ENCODE measurements around the gene PGLYRP2. TPM values are rescaled to one million over a fixed set of nuclear protein-coding genes. Genes with fewer than 3 reads are reported as not detected.

Gene PGLYRP2
- total RNA-seq, 1 experiment from 2014 or later, result not detected

DNA sequence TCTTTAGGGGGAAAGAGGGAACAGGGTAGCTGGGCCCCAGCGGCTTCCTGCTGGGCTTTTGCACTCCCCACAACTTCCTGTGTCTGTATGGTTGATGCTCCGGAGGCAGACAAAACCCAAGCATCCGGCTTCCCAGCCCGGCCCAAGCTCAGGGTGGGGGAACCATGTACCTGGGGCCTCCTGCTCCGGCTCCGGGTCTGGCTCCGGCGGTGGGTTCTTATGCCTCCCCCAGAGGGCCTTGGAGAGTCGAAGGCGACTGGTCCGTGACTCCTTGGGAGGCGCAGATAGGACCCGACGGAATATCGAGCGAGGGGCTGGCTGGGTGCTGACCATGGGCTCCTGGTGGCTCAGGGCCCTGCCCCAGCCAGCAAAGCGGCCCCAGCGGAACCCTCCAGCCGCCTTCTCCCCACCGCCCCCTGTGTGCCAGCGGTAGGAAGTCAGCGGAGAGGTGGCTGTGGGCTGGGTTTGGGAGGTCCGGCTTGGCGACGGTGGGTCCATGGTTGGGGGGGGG lies 15.4 kb downstream of the PGLYRP2 start:
- DNase-seq (ENCODE audit: low read depth), result no peak
- in situ Hi-C loops (cut with HindIII; ENCODE audit: low pct_unique_long_range_greater_than_20kb, low sequenced_read_pairs), result no loop called here

DNA sequence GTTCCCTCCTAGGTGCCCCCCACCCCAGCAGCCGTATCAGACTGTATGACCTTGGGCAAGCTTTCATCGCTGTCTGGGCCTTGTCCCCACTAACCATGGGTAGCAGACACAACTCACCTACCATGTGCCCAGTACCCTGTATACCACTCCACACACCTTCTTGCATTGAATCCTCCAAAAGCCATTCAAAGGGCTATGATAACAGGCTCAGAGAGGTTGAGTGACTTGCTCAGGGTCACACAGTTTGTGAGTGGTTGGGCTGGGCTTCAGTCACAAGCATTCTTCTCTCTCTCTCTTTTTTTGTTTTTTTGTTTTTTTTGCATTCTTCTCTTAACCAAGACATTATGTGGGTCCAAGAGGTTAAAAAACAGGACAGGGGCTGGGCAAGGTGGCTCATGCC lies 17.6 kb downstream of the PGLYRP2 start:
- no peak for DNase-seq (ENCODE audit: low read depth)
- in situ Hi-C loops (cut with HindIII; ENCODE audit: low pct_unique_long_range_greater_than_20kb, low sequenced_read_pairs), result no loop called here

DNA sequence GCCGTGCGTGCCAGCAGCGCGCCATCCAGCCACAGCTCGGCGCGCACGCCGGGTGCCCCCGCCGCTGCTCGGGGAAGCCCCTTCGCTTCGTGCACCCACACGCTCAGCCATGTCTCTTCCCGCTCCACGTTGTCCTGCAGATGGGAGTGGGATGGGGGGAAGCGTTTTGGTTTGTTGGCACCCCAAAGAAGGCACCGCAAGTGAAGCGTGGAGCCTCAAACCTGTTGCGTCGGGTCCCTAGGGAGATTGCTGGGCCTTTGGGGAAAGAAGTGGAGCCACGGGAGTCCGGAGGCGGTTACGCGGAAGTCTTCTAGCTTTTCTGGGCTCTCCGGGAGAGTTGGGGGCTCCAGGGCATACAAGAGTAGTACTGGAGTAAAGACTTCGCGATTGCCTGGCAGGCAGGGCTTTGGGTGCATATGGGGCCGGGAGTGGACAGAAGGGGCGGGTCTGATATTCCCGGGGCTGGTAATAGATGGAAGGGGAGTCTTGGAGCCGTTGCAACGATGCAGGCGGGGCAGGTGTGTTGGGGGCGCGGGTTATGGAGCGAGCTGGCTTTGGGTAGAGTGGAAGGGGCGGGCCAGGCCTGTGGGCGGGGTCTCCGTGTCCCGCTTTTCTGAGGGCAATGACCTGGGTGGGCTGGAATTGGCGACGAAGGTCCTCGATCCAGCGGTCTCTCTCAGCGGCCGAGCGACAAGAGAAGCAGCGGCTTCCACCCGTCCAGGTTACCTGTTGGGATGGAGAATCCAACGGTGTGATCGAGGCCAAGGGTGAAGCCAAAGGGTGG lies 21.4 kb downstream of the PGLYRP2 start:
- no peak for DNase-seq (ENCODE audit: low read depth)
- in situ Hi-C loops (cut with HindIII; ENCODE audit: low pct_unique_long_range_greater_than_20kb, low sequenced_read_pairs), result no loop called here

GRCh38 chr19:15456871-15457700 lies 22.2 kb downstream of the PGLYRP2 start:
- no peak for DNase-seq (ENCODE audit: low read depth)
- in situ Hi-C loops (cut with HindIII; ENCODE audit: low pct_unique_long_range_greater_than_20kb, low sequenced_read_pairs), result no loop called here

GRCh38 chr19:15456441-15456840 lies 22.9 kb downstream of the PGLYRP2 start:
- no peak for DNase-seq (ENCODE audit: low read depth)
- in situ Hi-C loops (cut with HindIII; ENCODE audit: low pct_unique_long_range_greater_than_20kb, low sequenced_read_pairs), result no loop called here

DNA sequence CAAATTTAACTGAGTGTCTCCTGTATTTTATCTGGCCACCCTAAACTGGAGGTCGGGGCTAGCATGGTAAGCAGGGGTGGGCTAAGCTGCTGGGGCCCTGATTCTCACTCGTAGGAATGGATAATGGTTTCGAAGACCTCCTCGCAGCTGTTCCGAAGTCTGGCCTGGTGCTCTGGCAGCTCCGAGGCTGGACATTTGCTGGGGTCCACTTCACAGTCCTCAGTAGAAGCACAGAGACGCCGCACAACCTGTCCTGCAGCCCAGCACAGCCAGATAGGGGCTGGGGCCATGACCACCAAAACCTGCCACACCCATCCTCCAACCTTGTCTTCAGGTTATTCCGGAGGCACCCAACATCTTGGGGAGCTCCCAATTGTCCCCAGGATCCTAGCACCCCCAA lies 23.3 kb downstream of the PGLYRP2 start:
- no peak for DNase-seq (ENCODE audit: low read depth)
- in situ Hi-C loops (cut with HindIII; ENCODE audit: low pct_unique_long_range_greater_than_20kb, low sequenced_read_pairs), result no loop called here

DNA sequence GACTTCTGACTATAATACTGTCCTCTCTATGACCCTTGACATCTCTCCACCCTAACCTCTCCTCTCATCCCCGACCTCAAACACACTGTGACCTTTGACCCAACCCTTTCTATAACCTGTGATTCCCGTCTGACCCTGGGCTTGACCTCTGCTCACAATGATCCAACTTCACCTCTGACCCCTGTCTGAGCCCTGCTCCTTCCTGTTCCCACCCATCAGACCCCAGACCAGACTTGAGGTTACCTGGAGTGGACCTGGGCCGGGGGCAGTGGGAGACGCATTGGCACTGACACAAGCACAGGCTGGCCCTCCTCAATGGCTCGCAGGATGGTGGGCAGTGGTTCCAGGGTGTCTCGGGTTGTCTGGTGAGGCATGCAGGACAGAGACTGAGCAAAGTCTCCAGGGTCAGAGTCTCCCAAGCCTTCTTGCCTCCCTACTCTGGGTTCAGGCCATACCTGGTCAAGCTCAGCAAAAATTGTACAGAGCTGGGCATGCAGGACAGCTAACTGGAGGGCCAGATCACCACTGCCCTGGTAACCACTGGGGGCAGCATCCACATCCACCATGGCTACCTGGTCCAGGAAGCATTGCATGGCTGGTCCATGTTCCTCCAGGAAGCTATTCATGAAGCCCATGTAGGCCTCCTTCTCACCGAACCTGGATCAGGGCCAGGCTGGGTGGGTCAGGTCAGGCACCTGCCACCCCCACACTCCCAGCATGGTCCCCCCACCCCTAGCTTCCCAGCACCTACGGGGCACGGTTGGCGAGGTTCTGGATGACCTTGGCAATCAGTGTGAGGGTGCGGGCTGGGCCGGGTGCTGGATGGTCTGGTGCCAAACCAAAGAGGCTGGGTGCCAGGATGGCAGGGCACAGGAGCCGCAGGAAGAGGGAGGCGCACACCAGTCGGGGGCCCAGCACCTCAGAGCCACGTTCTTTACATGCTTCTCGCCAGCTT lies 25.1 kb downstream of the PGLYRP2 start:
- no peak for DNase-seq (ENCODE audit: low read depth)
- in situ Hi-C loops (cut with HindIII; ENCODE audit: low pct_unique_long_range_greater_than_20kb, low sequenced_read_pairs), result no loop called here

GRCh38 chr19:15453091-15453578 lies 26.2 kb downstream of the PGLYRP2 start:
- no peak for DNase-seq (ENCODE audit: low read depth)
- in situ Hi-C loops (cut with HindIII; ENCODE audit: low pct_unique_long_range_greater_than_20kb, low sequenced_read_pairs), result no loop called here

GRCh38 chr19:15452111-15453047 lies 26.9 kb downstream of the PGLYRP2 start:
- in situ Hi-C loops (cut with HindIII; ENCODE audit: low pct_unique_long_range_greater_than_20kb, low sequenced_read_pairs), result no loop called here
- DNase-seq (ENCODE audit: low read depth), result peak; percentile 98

DNA sequence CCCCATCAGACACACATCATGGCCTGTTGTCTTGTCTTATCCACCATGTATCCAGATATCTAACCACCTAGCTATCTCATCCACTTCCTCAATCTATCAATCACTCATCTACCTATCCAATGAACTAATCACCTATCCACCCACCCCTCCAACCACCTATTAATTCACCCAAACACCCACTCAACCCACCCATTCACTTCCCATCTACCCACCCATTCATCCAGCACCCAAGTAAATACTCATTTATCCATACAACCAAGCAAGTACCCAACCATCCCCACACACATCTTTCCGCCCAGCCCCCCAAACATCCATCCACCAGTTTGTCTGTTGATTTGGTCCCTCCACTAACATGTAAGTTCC lies 28.8 kb downstream of the PGLYRP2 start:
- DNase-seq (ENCODE audit: low read depth), result no peak
- in situ Hi-C loops (cut with HindIII; ENCODE audit: low pct_unique_long_range_greater_than_20kb, low sequenced_read_pairs), result no loop called here

GRCh38 chr19:15449620-15450527 lies 29.4 kb downstream of the PGLYRP2 start, which contains the start of gene WIZ:
TSS of gene WIZ (minus strand) at chr19:15449956. CDS start at chr19:15448307, 1,649 bp downstream.
- peak; percentile 37 for DNase-seq (ENCODE audit: low read depth)
- in situ Hi-C loops (cut with HindIII; ENCODE audit: low pct_unique_long_range_greater_than_20kb, low sequenced_read_pairs), result no loop called here

- in situ Hi-C loops (cut with HindIII; ENCODE audit: low pct_unique_long_range_greater_than_20kb, low sequenced_read_pairs), result no loop called here
Measured at GRCh38 chr19:15448778-15449619, 30.3 kb downstream of the PGLYRP2 start.

GRCh38 chr19:15448044-15448777 lies 31.1 kb downstream of the PGLYRP2 start:
- in situ Hi-C loops (cut with HindIII; ENCODE audit: low pct_unique_long_range_greater_than_20kb, low sequenced_read_pairs), result no loop called here
- no peak for DNase-seq (ENCODE audit: low read depth)

More at GRCh38 chr19:15448778-15449619, 30.3 kb downstream of the PGLYRP2 start:
- no peak for DNase-seq (ENCODE audit: low read depth)

DNA sequence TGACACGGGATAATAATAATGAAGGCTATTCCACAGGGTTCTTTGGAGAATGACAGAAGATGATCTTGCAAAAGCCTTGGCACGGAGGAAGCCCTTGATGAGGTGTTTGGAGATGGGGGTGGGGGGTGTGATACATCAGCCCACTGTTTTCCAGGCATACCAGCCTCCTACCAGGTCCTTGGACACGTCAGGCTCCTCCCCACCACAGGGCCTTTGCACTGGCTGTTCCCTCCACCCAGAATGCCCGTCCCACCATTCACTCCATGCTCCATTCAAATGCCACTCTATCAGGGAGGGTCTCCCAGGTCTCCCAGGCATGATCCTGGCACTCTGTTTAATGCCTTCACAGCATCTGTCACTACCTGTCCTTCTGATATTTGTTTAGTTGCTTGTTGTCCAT lies 32.2 kb downstream of the PGLYRP2 start:
- in situ Hi-C loops (cut with HindIII; ENCODE audit: low pct_unique_long_range_greater_than_20kb, low sequenced_read_pairs), result no loop called here

More for the DNA sequence above, 32.2 kb downstream of the PGLYRP2 start:
- no peak for DNase-seq (ENCODE audit: low read depth)

All from Caki2 (cell line).